Activated CD4-positive, alpha-beta memory T cell treated with anti-CD3 and anti-CD28 coated beads, Interleukin-2, amount 10 ng/mL, durations not matched to agents 7 days and 5 days (primary cell): ENCODE results near the gene CFAP46. TPM values are rescaled to one million over a fixed set of nuclear protein-coding genes. Genes with fewer than 3 reads are reported as not detected.
"Not testable (repeated sequence)": the region's sequence is repeated elsewhere in the genome, so short reads cannot be mapped to it uniquely, and the experiment has no call there.

ENCODE experiments used
- CTCF ChIA-PET: fragments of 350-600 bp; sonication (Branson Sonifier 250); formaldehyde crosslinking; loops from one replicate; lab custom pipeline; 2021; ENCODE audit warnings: antibody characterized with exemption, inconsistent platforms; lab: Charles Lee
- POLR2A ChIA-PET: fragments of 350-600 bp; sonication (Branson Sonifier 250); formaldehyde crosslinking; loops from one replicate; lab custom pipeline; 2021; ENCODE audit warnings: antibody characterized with exemption; lab: Charles Lee
- DNase-seq: peaks from one replicate; pipeline ENCODE4 v3.0.0-alpha.2; 2020
- H3K27ac Mint-ChIP-seq: one replicate; pipeline ENCODE4 v1.8.0; 2021; ENCODE audit warnings: mild to moderate bottlenecking, mixed read lengths
- H3K27me3 Mint-ChIP-seq: one replicate; pipeline ENCODE4 v1.8.0; 2021; ENCODE audit warnings: mixed read lengths
- H3K36me3 Mint-ChIP-seq: one replicate; pipeline ENCODE4 v1.8.0; 2021; ENCODE audit warnings: low read depth, mixed read lengths
- H3K4me1 Mint-ChIP-seq: one replicate; pipeline ENCODE4 v1.8.0; 2021; ENCODE audit warnings: mixed read lengths
- H3K4me3 Mint-ChIP-seq: one replicate; pipeline ENCODE4 v1.8.0; 2021; ENCODE audit warnings: mild to moderate bottlenecking, mixed read lengths
- H3K9me3 Mint-ChIP-seq: one replicate; pipeline ENCODE4 v1.8.0; 2021; ENCODE audit warnings: mixed read lengths
- total RNA-seq, 2 experiments: library from RNA; stranded (reverse); gene quantifications; one replicate each; pipeline ENCODE4 v1.2.3, GENCODE V29; 2021

Gene CFAP46
- total RNA-seq, 2 experiments from 2014 or later: not detected

DNA sequence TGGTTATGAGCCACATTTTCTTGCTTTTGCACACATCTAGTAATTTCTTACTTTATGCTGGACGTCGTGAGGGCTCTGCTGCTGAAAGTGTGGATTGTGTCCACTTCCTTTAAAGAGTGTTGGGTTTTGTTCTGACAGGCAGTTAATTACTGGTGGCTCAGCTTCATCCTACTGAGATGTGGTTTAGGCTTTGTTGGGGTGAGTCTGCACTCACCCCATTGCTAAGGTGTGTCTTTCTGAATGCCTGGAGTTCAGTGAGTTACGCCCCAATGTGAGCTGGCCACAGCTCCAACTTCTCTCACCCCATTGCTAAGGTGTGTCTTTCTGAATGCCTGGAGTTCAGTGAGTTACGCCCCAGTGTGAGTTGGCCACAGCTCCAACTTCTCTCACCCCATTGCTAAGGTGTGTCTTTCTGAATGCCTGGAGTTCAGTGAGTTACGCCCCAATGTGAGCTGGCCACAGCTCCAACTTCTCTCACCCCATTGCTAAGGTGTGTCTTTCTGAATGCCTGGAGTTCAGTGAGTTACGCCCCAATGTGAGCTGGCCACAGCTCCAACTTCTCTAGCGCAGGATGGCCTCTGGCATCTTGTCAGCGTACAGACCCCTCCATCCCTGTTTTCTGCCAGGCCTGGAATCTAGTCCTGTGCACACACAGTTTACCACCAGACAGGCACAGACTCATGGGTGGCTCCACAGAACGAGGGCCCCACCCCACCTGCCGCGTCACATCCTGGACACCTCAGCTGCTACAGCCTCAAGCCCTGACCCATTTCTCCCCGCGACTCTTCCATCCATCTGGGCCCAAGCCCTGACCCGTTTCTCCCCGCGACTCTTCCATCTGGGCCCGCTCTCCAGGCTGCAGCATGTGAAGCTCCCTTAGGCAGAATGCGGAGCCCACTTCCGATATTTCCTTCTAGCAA lies 39.5 kb downstream of the CFAP46 start:
- H3K27me3 Mint-ChIP-seq, H3K36me3 Mint-ChIP-seq, H3K4me3 Mint-ChIP-seq, DNase-seq, H3K27ac Mint-ChIP-seq, H3K9me3 Mint-ChIP-seq, POLR2A ChIA-PET: not testable (repeated sequence)
- H3K4me1 Mint-ChIP-seq: peaks cover 12% of the 10 kb centered on the region
- CTCF ChIA-PET: interaction anchor here (1.1 kb wide), 1 partner anchor 222 kb away, joined by 3 read pairs; no protein-coding TSS in a partner anchor

DNA sequence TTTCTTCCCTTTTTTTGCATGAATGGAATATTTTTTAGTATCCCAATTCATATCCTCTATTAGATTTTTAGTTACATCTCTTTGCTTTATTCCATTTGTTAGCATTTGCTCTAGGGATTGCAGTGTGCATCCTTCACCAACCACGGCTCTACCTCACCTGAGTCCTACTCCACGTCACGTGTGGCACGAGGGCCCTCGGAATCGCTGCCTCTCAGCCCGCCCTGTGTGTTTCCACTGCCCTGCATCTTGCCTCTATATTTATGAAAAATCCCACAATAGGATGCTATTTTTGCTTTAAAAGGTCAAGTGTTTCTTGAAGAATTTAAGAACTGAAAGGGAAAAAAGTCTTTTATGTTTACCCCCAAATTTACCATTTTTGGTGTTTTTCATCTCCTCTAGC lies 41.0 kb downstream of the CFAP46 start:
- H3K4me1 Mint-ChIP-seq: peaks cover 12% of the 10 kb centered on the region
- H3K27me3 Mint-ChIP-seq: peaks cover 8% of the 10 kb centered on the region
- no peaks in the 10 kb centered on the region for H3K9me3 Mint-ChIP-seq
- CTCF ChIA-PET: interaction anchor here (1.0 kb wide), 1 partner anchor 247 kb away, joined by 3 read pairs; no protein-coding TSS in a partner anchor
- DNase-seq: no peak
- H3K4me3 Mint-ChIP-seq: no peak overlapping the region
- no peaks in the 10 kb centered on the region for H3K36me3 Mint-ChIP-seq
- POLR2A ChIA-PET: no interaction called here
- H3K27ac Mint-ChIP-seq: no peak overlapping the region

DNA sequence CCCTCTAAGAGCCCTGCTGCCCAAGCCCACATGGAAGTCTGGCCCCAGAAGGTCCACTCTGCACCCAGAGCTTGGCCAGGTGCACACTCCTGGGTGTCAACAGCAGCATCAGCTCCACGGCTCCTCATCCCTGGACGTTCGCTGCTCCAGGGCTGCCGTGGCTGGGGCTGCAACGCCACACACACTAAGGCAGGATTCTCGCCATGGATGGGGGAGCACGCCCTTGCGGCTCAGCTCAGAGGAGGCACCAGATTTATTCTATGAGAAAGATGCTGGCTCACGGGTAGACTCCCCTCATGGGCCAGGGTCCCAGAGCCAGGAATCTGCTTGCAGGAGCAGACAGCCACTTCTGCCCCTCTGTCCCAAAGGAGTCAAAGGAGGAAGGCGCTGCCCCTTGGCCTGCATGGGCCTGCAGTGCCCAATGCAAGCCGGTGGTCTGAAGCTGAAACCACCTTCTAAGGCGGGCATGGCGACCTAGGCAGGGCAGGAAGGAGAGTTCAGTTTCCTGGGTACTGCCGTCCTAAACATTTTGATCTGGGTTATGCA lies 42.1 kb downstream of the CFAP46 start:
- Mint-ChIP-seq H3K27me3 (peaks cover 9% of the 10 kb centered on the region), H3K4me3 (no peak overlapping the region), H3K27ac (no peak overlapping the region), H3K36me3 (no peaks in the 10 kb centered on the region), H3K4me1 (peaks cover 10% of the 10 kb centered on the region), H3K9me3 (no peaks in the 10 kb centered on the region)
- ChIA-PET CTCF (no interaction called here), POLR2A (no interaction called here)
- no peak for DNase-seq

DNA sequence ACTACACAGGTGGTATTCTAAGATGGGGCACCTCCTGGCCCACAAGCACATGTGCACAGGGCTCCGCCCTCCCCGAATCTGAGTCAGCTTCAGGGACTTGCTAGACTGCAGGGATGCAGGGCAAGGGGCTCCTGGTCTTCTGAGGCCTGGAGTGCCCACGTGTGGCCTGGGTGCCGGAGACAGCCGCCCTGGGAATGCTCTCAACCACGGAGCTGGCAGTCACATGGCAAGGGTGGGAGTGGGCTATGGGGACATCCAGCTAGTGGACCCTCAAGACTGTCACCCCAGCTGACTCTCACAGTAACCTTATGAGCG lies 42.7 kb downstream of the CFAP46 start:
- Mint-ChIP-seq H3K36me3 (no peaks in the 10 kb centered on the region), H3K9me3 (no peaks in the 10 kb centered on the region), H3K4me1 (peaks cover 4% of the 10 kb centered on the region), H3K27me3 (peaks cover 12% of the 10 kb centered on the region), H3K4me3 (no peak overlapping the region), H3K27ac (no peak overlapping the region)
- DNase-seq: no peak
- POLR2A ChIA-PET: no interaction called here
- CTCF ChIA-PET: no interaction called here

DNA sequence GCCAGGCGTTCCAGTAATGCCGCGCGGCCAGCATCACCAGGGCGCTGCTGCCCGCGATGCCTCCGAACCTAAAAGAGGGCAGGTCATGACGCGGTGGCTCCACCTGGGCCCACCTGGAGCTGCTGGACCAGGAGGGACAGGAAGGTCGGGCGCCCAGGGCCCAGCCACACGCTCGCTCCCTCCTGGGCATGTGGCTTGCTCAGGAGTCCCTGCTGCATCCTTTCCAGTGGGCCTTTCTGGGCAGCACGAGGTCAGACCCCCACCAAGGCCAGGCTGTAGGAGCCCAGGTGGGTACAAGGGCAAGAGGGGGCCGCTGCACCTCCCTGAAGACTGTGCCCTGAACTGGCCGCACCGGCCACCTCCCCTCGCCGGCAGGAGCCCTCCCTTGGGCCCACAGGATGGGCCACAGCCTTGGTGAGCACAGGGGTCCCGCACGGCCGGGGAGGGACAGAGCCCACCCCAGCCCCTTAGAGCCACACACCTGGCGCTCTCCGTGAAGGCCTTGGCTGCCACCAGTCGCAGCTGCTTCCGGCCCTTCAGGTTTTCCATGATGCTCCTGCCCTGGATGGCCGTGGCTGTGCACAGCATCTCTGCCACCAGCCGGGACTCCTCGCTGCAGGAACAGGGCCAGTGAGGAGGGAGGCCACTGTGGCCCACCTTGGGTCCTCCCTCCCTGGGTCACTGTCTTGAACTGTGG lies 43.2 kb downstream of the CFAP46 start:
- CTCF ChIA-PET: no interaction called here
- no peak for DNase-seq
- Mint-ChIP-seq H3K4me1 (no peaks in the 10 kb centered on the region), H3K36me3 (no peaks in the 10 kb centered on the region), H3K9me3 (no peaks in the 10 kb centered on the region), H3K27ac (no peak overlapping the region), H3K4me3 (no peak overlapping the region), H3K27me3 (peaks cover 15% of the 10 kb centered on the region)
- POLR2A ChIA-PET: no interaction called here

DNA sequence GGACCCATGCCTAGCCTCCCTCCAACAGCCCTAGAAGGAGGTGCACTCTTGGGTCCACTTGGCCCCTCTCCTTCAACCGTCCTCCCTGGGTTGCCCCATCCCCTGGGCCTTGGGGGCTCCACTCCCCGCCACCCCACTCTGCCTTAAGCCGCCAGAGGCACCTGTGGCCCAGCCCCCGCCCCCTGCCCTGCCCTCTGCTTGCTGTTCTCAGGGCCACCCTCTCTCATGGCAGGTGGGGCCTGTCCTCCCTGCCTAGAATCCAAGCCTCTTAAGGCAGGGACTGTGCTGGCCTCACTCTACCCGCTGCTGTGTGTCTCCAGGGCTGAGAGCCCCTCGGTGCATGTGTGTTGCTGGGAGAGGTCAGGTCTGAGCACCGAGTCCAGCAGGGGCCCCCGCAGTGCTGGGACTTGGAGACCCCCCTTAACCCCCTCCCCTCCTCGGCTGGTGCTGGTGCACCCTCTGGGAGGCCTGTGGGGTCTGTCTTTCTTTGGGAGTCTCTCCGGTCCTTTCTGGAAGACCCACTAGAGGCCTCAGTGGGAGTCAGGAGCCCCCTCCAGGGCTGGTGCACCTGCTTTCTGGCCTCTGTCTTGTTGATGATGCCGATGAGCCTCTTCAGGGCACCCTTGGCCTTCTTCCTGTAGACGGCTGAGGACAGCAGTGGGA lies 43.8 kb downstream of the CFAP46 start:
- Mint-ChIP-seq H3K4me1 (no peaks in the 10 kb centered on the region), H3K27me3 (peaks cover 20% of the 10 kb centered on the region), H3K4me3 (no peak overlapping the region), H3K27ac (no peak overlapping the region), H3K36me3 (no peaks in the 10 kb centered on the region), H3K9me3 (no peaks in the 10 kb centered on the region)
- no peak for DNase-seq
- POLR2A ChIA-PET: no interaction called here
- CTCF ChIA-PET: no interaction called here

DNA sequence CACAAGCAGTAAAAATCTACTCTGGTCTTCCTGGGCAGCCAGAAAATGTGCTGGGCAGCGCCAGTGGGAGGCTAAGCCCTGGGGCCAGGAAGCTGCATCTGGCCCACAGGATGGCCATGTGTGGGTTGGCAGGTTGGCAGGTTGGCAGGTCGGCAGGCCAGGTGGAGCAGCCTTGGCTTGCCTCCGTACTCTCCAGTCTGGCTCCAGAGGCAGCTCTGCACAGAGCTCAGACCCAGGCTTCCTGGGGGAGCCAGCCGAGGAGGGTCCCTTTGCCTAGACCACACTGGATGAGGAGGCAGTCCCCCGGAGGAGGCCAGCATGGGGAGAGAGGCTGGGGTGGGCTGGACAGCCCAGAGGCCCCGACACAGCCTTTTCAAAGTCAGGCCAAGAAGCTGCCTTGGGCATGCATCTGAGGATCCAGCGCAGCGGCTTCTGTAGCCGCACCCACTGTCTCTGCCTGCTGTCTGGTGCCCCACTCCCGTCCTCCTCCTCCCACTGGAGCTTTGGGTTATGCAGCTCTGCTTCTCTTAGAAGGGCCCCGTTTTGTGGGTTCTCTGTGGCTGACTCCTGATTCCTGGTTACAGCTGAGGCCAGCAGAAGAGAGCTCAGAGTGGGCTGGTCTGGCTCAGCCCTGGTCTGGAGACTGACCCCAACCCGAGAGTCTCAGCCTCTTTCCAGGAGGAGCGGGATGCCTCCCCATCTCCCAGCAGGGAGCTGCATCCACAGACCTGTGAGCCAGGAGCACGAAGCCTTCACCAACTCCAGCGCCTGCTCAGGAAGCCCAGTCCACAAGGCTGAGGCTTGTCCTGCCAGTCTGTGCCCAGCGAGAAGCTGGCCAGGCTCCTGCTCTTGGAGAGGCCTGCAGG lies 44.6 kb downstream of the CFAP46 start:
- Mint-ChIP-seq H3K27me3 (peaks cover 23% of the 10 kb centered on the region), H3K4me1 (no peaks in the 10 kb centered on the region), H3K27ac (no peak overlapping the region), H3K4me3 (no peak overlapping the region), H3K9me3 (no peaks in the 10 kb centered on the region), H3K36me3 (no peaks in the 10 kb centered on the region)
- CTCF ChIA-PET: no interaction called here
- POLR2A ChIA-PET: no interaction called here
- no peak for DNase-seq

DNA sequence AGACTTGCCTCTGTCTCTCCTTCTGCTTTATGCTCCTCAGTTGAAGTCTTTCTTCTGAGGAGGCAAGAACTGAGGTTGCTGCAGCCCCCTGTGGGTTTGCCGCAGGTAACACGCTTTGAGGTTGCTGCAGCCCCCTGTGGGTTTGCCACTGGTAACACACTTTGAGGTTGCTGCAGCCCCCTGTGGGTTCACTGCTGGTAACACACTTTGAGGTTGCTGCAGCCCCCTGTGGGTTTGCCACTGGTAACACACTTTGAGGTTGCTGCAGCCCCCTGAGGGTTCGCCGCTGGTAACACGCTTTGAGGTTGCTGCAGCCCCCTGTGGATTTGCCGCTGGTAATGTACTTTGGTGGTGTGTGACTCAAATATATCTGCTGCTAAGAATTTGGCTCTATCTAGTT lies 48.6 kb downstream of the CFAP46 start:
- H3K4me1 Mint-ChIP-seq, H3K4me3 Mint-ChIP-seq, POLR2A ChIA-PET, H3K9me3 Mint-ChIP-seq, CTCF ChIA-PET, H3K36me3 Mint-ChIP-seq, DNase-seq, H3K27ac Mint-ChIP-seq: not testable (repeated sequence)
- peaks cover 19% of the 10 kb centered on the region for H3K27me3 Mint-ChIP-seq

DNA sequence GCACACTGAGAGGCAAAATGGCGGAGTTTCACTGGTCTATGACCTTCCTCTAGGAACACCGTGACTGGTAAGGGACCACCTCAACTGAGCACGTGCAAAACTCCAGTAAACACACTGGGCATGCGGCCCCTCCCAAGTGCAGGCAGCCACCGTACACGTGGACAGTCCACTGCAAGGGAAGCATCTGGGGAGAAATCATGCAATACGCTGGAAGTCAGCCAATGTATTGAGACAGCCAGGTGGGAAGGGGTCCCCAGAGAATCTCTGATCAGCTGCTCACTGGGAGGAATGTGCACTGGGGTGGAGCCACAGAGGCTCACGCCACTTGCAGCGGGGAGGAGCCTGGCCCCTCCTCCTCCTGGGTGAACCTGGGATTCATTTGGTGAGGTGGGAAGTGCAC lies 49.3 kb downstream of the CFAP46 start:
- Mint-ChIP-seq H3K27ac (no peak overlapping the region), H3K36me3 (no peaks in the 10 kb centered on the region), H3K4me3 (no peak overlapping the region), H3K4me1 (no peaks in the 10 kb centered on the region), H3K27me3 (peaks cover 19% of the 10 kb centered on the region), H3K9me3 (no peaks in the 10 kb centered on the region)
- ChIA-PET POLR2A (no interaction called here), CTCF (no interaction called here)
- DNase-seq: no peak

DNA sequence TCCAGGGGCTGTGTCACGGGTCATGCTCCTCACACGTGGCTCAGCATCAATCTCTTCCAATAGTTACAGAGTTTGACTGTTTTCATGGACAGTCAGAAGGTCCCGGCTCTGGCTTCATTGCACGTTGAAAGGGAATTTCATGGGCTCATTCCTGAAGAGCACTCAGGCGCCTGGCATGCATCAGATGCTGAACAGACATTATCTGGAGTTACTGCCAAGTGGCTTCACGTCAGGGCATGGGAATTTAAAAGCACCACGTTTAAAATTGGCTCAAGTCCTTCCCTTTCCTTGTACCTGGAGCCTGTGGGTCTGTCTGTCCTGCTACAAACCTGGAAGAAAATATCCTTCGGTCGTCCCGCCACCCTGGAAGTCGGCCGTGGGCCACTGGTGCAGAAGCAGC lies 50.4 kb downstream of the CFAP46 start:
- CTCF ChIA-PET: no interaction called here
- peaks cover 19% of the 10 kb centered on the region for H3K27me3 Mint-ChIP-seq
- POLR2A ChIA-PET: no interaction called here
- H3K4me3 Mint-ChIP-seq: no peak overlapping the region
- DNase-seq: no peak
- H3K27ac Mint-ChIP-seq: no peak overlapping the region
- H3K36me3 Mint-ChIP-seq: no peaks in the 10 kb centered on the region
- H3K4me1 Mint-ChIP-seq: no peaks in the 10 kb centered on the region
- H3K9me3 Mint-ChIP-seq: no peaks in the 10 kb centered on the region

DNA sequence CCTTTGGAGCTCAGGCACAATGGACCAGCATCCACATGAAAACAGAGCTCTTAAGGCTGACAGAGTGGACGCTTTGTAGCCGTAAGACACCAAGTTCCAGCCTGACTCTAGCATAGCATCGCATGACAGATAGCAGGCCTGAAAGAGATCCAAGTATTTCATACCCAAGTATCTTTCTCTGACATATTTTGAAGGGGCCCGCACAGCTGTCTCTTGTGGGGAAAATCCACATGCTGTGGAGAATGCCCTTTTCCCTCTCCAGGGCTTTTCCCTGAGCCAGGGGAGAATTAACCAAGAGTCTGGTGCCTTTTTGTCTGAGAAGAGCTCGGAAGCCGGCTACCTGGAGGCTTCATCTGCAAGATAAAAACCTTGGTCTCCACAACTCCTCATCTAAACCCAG lies 51.0 kb downstream of the CFAP46 start:
- Mint-ChIP-seq H3K4me1 (no peaks in the 10 kb centered on the region), H3K27me3 (peaks cover 19% of the 10 kb centered on the region), H3K9me3 (no peaks in the 10 kb centered on the region), H3K27ac (no peak overlapping the region), H3K36me3 (no peaks in the 10 kb centered on the region), H3K4me3 (no peak overlapping the region)
- POLR2A ChIA-PET: no interaction called here
- CTCF ChIA-PET: no interaction called here
- no peak for DNase-seq

DNA sequence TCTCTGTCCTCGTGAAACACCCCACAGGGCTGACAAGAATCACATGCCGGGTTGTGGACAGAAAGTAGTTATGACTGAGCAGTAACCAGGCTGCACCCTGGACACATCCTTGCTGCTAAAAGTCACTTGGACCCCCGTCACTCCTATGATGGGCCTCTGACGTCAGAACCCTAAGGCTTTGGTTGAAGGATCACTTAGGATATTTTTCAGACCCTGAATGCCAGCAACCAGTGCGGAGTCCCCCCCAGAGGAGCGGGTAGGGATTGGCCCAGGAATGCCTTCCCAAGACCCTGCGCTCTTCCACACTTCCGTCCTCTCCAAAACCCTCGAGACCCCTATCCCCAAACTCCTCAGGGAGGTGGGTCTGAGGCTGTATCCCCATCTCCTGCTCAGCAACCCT lies 52.1 kb downstream of the CFAP46 start:
- H3K4me3 Mint-ChIP-seq: no peak overlapping the region
- H3K27me3 Mint-ChIP-seq: peaks cover 18% of the 10 kb centered on the region
- no peak overlapping the region for H3K27ac Mint-ChIP-seq

More for the DNA sequence above, 52.1 kb downstream of the CFAP46 start:
- DNase-seq: no peak
- no peaks in the 10 kb centered on the region for H3K4me1 Mint-ChIP-seq
- no peaks in the 10 kb centered on the region for H3K36me3 Mint-ChIP-seq
- POLR2A ChIA-PET: no interaction called here
- CTCF ChIA-PET: no interaction called here
- no peaks in the 10 kb centered on the region for H3K9me3 Mint-ChIP-seq
